ENCODE results near the gene NXT1. TPM values are rescaled to one million over a fixed set of nuclear protein-coding genes. Genes with fewer than 3 reads are reported as not detected.

Gene NXT1
- total RNA-seq, 1 experiment from 2014 or later: 34.1 TPM

GRCh38 chr20:23390091-23390774 lies 39.6 kb downstream of the NXT1 start:
- H3K4me3 ChIP-seq (ENCODE audit: low read depth, low read length): no peak overlapping the region
- no peak overlapping the region for H3K4me3 Mint-ChIP-seq (ENCODE audit: unreplicated experiment)
- no peaks in the 10 kb centered on the region for H3K4me1 Mint-ChIP-seq (ENCODE audit: low read depth, unreplicated experiment)
- H3K9me3 Mint-ChIP-seq (ENCODE audit: unreplicated experiment): no peaks in the 10 kb centered on the region
- no peak for TF ChIP-seq CTCF (IDR thresholded peaks at IDR 0.05; ENCODE audit: insufficient read depth in 1 of 2, low read depth in 1 of 2, low read length in 1 of 2, severe bottlenecking in 1 of 2, unreplicated experiment in 1 of 2)
- DNase-seq: no peak
- H3K4me1 ChIP-seq: no peaks in the 10 kb centered on the region; the same call in 1 of the 2 replicates
- H3K27ac Mint-ChIP-seq (ENCODE audit: unreplicated experiment): no peak overlapping the region
- intact Hi-C loops (cut with micrococcal nuclease; ENCODE audit: unreplicated experiment): no loop called here
- ChIA-PET POLR2A (interaction anchor here (0.5 kb wide), 1 partner anchor 31 kb away, joined by 3 read pairs; the partner anchor contains the start of gene NAPB), CTCF (no interaction called here)
- BruUV-seq (replicated peaks): no TSS peak
- H3K27me3 ChIP-seq (replicated peaks; ENCODE audit: control insufficient read depth, insufficient read depth, low read length): no peaks in the 10 kb centered on the region
- no peaks in the 10 kb centered on the region for H3K9me3 ChIP-seq
- H3K36me3 Mint-ChIP-seq (ENCODE audit: insufficient read depth, unreplicated experiment): peaks cover 7% of the 10 kb centered on the region
- no peaks in the 10 kb centered on the region for H3K27me3 Mint-ChIP-seq (ENCODE audit: insufficient read depth, unreplicated experiment)
- H3K36me3 ChIP-seq (ENCODE audit: control insufficient read depth, insufficient read depth, low read length): peaks cover 2% of the 10 kb centered on the region; the same call in 1 of the 2 replicates

GRCh38 chr20:23391707-23392310 lies 41.2 kb downstream of the NXT1 start:
- intact Hi-C loops (cut with micrococcal nuclease; ENCODE audit: unreplicated experiment): no loop called here
- POLR2A ChIA-PET: no interaction called here
- no peaks in the 10 kb centered on the region for H3K4me1 Mint-ChIP-seq (ENCODE audit: low read depth, unreplicated experiment)
- no peaks in the 10 kb centered on the region for H3K4me1 ChIP-seq
- H3K27me3 Mint-ChIP-seq (ENCODE audit: insufficient read depth, unreplicated experiment): no peaks in the 10 kb centered on the region
- H3K9me3 ChIP-seq: no peaks in the 10 kb centered on the region
- no peak overlapping the region for H3K4me3 ChIP-seq (ENCODE audit: low read depth, low read length)
- CTCF ChIA-PET: no interaction called here
- no peaks in the 10 kb centered on the region for H3K9me3 Mint-ChIP-seq (ENCODE audit: unreplicated experiment)
- peaks cover 7% of the 10 kb centered on the region for H3K36me3 Mint-ChIP-seq (ENCODE audit: insufficient read depth, unreplicated experiment)
- H3K27me3 ChIP-seq (replicated peaks; ENCODE audit: control insufficient read depth, insufficient read depth, low read length): no peaks in the 10 kb centered on the region
- no peak for DNase-seq
- H3K4me3 Mint-ChIP-seq (ENCODE audit: unreplicated experiment): no peak overlapping the region
- TF ChIP-seq CTCF (IDR thresholded peaks at IDR 0.05; ENCODE audit: insufficient read depth in 1 of 2, low read depth in 1 of 2, low read length in 1 of 2, severe bottlenecking in 1 of 2, unreplicated experiment in 1 of 2): no peak
- no TSS peak for BruUV-seq (replicated peaks)
- H3K36me3 ChIP-seq (ENCODE audit: control insufficient read depth, insufficient read depth, low read length): peaks cover 2% of the 10 kb centered on the region; the same call in 1 of the 2 replicates
- H3K27ac Mint-ChIP-seq (ENCODE audit: unreplicated experiment): no peak overlapping the region

GRCh38 chr20:23393996-23394775 lies 43.6 kb downstream of the NXT1 start:
- H3K27ac Mint-ChIP-seq (ENCODE audit: unreplicated experiment): no peak overlapping the region
- H3K4me3 ChIP-seq (ENCODE audit: low read depth, low read length): no peak overlapping the region
- no peak for TF ChIP-seq CTCF (IDR thresholded peaks at IDR 0.05; ENCODE audit: insufficient read depth in 1 of 2, low read depth in 1 of 2, low read length in 1 of 2, severe bottlenecking in 1 of 2, unreplicated experiment in 1 of 2)
- DNase-seq: no peak
- ChIA-PET CTCF (no interaction called here), POLR2A (no interaction called here)
- H3K4me1 ChIP-seq: no peaks in the 10 kb centered on the region
- no peaks in the 10 kb centered on the region for H3K27me3 Mint-ChIP-seq (ENCODE audit: insufficient read depth, unreplicated experiment)
- no peaks in the 10 kb centered on the region for H3K4me1 Mint-ChIP-seq (ENCODE audit: low read depth, unreplicated experiment)
- no TSS peak for BruUV-seq (replicated peaks)
- peaks cover 14% of the 10 kb centered on the region for H3K36me3 Mint-ChIP-seq (ENCODE audit: insufficient read depth, unreplicated experiment)
- H3K9me3 ChIP-seq: no peaks in the 10 kb centered on the region
- intact Hi-C loops (cut with micrococcal nuclease; ENCODE audit: unreplicated experiment): no loop called here
- no peaks in the 10 kb centered on the region for H3K9me3 Mint-ChIP-seq (ENCODE audit: unreplicated experiment)
- peaks cover 2% of the 10 kb centered on the region; the same call in 1 of the 2 replicates for H3K36me3 ChIP-seq (ENCODE audit: control insufficient read depth, insufficient read depth, low read length)
- H3K4me3 Mint-ChIP-seq (ENCODE audit: unreplicated experiment): no peak overlapping the region
- H3K27me3 ChIP-seq (replicated peaks; ENCODE audit: control insufficient read depth, insufficient read depth, low read length): no peaks in the 10 kb centered on the region

All from Caco-2 (cell line).